HCT116 (cell line): ENCODE results near the gene ZEB2. TPM values are rescaled to one million over a fixed set of nuclear protein-coding genes. Genes with fewer than 3 reads are reported as not detected.

Source experiments
- ATAC-seq: fragments of 200-7000 bp; cut with Tn5 transposase; 2 replicates; pipeline ENCODE4 v1.9.1; 2020; ENCODE audit warnings: mild to moderate bottlenecking, moderate library complexity
- BruUV-seq: library from RNA; stranded (reverse); fragments of 400-500 nt; replicated peaks from 2 replicates; lab custom pipeline; 2021; lab: Mats Ljungman, UMichigan
- CTCF ChIA-PET: fragments of 300-600 bp; sonication (Branson Sonifier 250); formaldehyde crosslinking; loops from one replicate; lab custom pipeline; 2021; ENCODE audit warnings: antibody characterized with exemption; lab: Charles Lee
- POLR2A ChIA-PET: fragments of 300-600, 350-600 bp; sonication (Branson Sonifier 250); formaldehyde crosslinking; loops from one replicate; lab custom pipeline; 2021; ENCODE audit warnings: antibody characterized with exemption; lab: Charles Lee
- RAD21 ChIA-PET, 2 experiments: fragments of 300-600 bp; sonication (Branson Sonifier 250); formaldehyde crosslinking; loops; one replicate each; lab custom pipeline; 2023; ENCODE audit warnings: low total read pairs in 2 of 2; ENCODE audit not compliant: uncharacterized antibody in 2 of 2, unreplicated experiment in 2 of 2, low non-redundant PET in 1 of 2; lab: Charles Lee
- DNase-seq: peaks from one replicate; pipeline ENCODE4 v3.0.0-alpha.2; 2010; ENCODE audit warnings: low read depth, low spot score
- H2AFZ ChIP-seq: fragments of 200-600 bp; shearing (Covaris generic), sonication (generic); 2 replicates; pipeline ENCODE4 v1.6.1; 2017; ENCODE audit warnings: low read depth, mixed run types, mixed read lengths, antibody characterized with exemption, low read length; ENCODE audit not compliant: poor library complexity, severe bottlenecking
- H3K27ac ChIP-seq: 2 replicates; pipeline ENCODE4 v1.5.1; 2012; ENCODE audit warnings: low read depth, low read length
- H3K27me3 ChIP-seq: fragments of 200-600 bp; sonication (generic); 2 replicates; pipeline ENCODE4 v1.6.1; 2016; ENCODE audit warnings: mixed run types, low read length, mixed read lengths; ENCODE audit not compliant: insufficient read depth
- H3K36me3 ChIP-seq, 2 experiments: fragments of 200-500 bp in 1 of 2; fragments of 200-600 bp in 1 of 2; sonication (Bioruptor generic) in 1 of 2; sonication (generic) in 1 of 2; 2 replicates each; pipeline versions ENCODE4 v1.5.1 to v1.6.1; 2014 to 2016; ENCODE audit warnings: low read length in 2 of 2, inconsistent platforms in 1 of 2, mixed read lengths in 1 of 2, mixed run types in 1 of 2; ENCODE audit not compliant: insufficient read depth in 2 of 2, control insufficient read depth in 1 of 2
- H3K4me1 ChIP-seq, 2 experiments: fragments of 200-600 bp in 1 of 2; sonication (generic) in 1 of 2; 2 replicates each; pipeline versions ENCODE4 v1.5.1 to v1.6.1; 2012 to 2017; ENCODE audit warnings: low read length in 2 of 2, inconsistent platforms in 1 of 2, mild to moderate bottlenecking in 1 of 2, mixed read lengths in 1 of 2, mixed run types in 1 of 2, moderate library complexity in 1 of 2; ENCODE audit not compliant: insufficient read depth in 2 of 2, control insufficient read depth in 1 of 2
- H3K4me2 ChIP-seq: fragments of 200-600 bp; sonication (generic); 2 replicates; pipeline ENCODE4 v1.6.1; 2017; ENCODE audit warnings: mixed run types, low read length, mixed read lengths
- H3K4me3 ChIP-seq, 2 experiments: fragments of 200-600 bp in 1 of 2; sonication (generic) in 1 of 2; replicated peaks in 1 of 2; 2 replicates each; pipeline ENCODE4 v1.5.1; 2011 to 2016; ENCODE audit warnings: low read length in 2 of 2, control low read depth in 1 of 2, low read depth in 1 of 2, mild to moderate bottlenecking in 1 of 2, mixed read lengths in 1 of 2, mixed run types in 1 of 2
- H3K79me2 ChIP-seq: fragments of 200-600 bp; sonication (generic); 2 replicates; pipeline ENCODE4 v1.6.1; 2017; ENCODE audit warnings: mild to moderate bottlenecking, mixed run types, low read length, moderate library complexity, mixed read lengths; ENCODE audit not compliant: insufficient read depth
- H3K9ac ChIP-seq: fragments of 200-600 bp; sonication (generic); 2 replicates; pipeline ENCODE4 v1.6.1; 2016; ENCODE audit warnings: low read length, mixed read lengths
- H3K9me2 ChIP-seq: fragments of 200-600 bp; sonication (generic), shearing (Covaris generic); 2 replicates; pipeline ENCODE4 v1.6.1; 2017; ENCODE audit warnings: mixed run types, mild to moderate bottlenecking, moderate library complexity; ENCODE audit not compliant: insufficient read depth
- H3K9me3 ChIP-seq, 2 experiments: fragments of 200-500 bp in 1 of 2; fragments of 200-600 bp in 1 of 2; sonication (Bioruptor generic) in 1 of 2; sonication (generic) in 1 of 2; 2 replicates each; pipeline ENCODE4 v1.6.1; 2014 to 2017; ENCODE audit warnings: low read length in 2 of 2, mixed read lengths in 2 of 2, inconsistent platforms in 1 of 2, low read depth in 1 of 2, mild to moderate bottlenecking in 1 of 2, mixed run types in 1 of 2, moderate library complexity in 1 of 2; ENCODE audit not compliant: control insufficient read depth in 1 of 2, insufficient read depth in 1 of 2
- H4K20me1 ChIP-seq: fragments of 200-600 bp; sonication (generic), shearing (Covaris generic); 2 replicates; pipeline ENCODE4 v1.6.1; 2017; ENCODE audit warnings: mixed run types, mild to moderate bottlenecking, moderate library complexity; ENCODE audit not compliant: insufficient read depth
- CBX3 ChIP-seq: IDR thresholded peaks from 2 replicates; pipeline ENCODE4 v1.6.1; 2012; ENCODE audit warnings: low read depth
- CEBPB ChIP-seq: IDR thresholded peaks from 2 replicates; pipeline ENCODE4 v1.6.1; 2012; ENCODE audit warnings: low read depth
- EGR1 ChIP-seq: IDR thresholded peaks from 2 replicates; pipeline ENCODE4 v1.6.1; 2012; ENCODE audit warnings: low read depth
- EZH2 ChIP-seq: fragments of 200-600 bp; sonication (generic); IDR thresholded peaks from 2 replicates; pipeline ENCODE4 v1.6.1; 2017; ENCODE audit warnings: antibody characterized with exemption, mixed run types
- FOSL1 ChIP-seq: IDR thresholded peaks from 2 replicates; pipeline ENCODE4 v1.6.1; 2012; ENCODE audit warnings: low read depth
- MAX ChIP-seq: IDR thresholded peaks from 2 replicates; pipeline ENCODE4 v1.6.1; 2012
- POLR2A ChIP-seq: IDR thresholded peaks from 2 replicates; pipeline ENCODE4 v1.7.0; 2011; ENCODE audit warnings: borderline replicate concordance; ENCODE audit not compliant: insufficient read depth, insufficient read length; ENCODE audit errors: extremely low read depth
- POLR2AphosphoS5 ChIP-seq: IDR thresholded peaks from 2 replicates; pipeline ENCODE4 v1.6.1; 2011; ENCODE audit warnings: mild to moderate bottlenecking, low read depth, low read length, moderate library complexity
- SIN3A ChIP-seq: IDR thresholded peaks from 2 replicates; pipeline ENCODE4 v1.6.1; 2012; ENCODE audit warnings: low read depth
- TCF7L2 ChIP-seq: IDR thresholded peaks from 2 replicates; pipeline ENCODE4 v1.7.0; 2011; ENCODE audit warnings: borderline replicate concordance, inconsistent platforms; ENCODE audit not compliant: insufficient read depth, insufficient read length; ENCODE audit errors: extremely low read depth
- YY1 ChIP-seq: IDR thresholded peaks from 2 replicates; pipeline ENCODE4 v1.6.1; 2011; ENCODE audit warnings: low read length, low read depth, moderate library complexity, mild to moderate bottlenecking; ENCODE audit not compliant: insufficient replicate concordance; ENCODE audit errors: extremely low read depth
- ZBTB33 ChIP-seq: IDR thresholded peaks from 2 replicates; pipeline ENCODE4 v1.6.1; 2011; ENCODE audit warnings: mild to moderate bottlenecking, low read length, moderate library complexity; ENCODE audit not compliant: insufficient replicate concordance; ENCODE audit errors: extremely low read depth
- ZFX ChIP-seq: fragments of 450-650 bp; IDR thresholded peaks from 2 replicates; pipeline ENCODE4 v1.6.1; 2017
- intact Hi-C: fragments of 100-400 bp; cut with micrococcal nuclease; formaldehyde crosslinking; loops from 2 replicates; pipeline ENCODE4 v1.10.0; 2022
- total RNA-seq: library from RNA; stranded (reverse); gene quantifications from one replicate; pipeline ENCODE4 v1.2.1, GENCODE V29; 2021; ENCODE audit not compliant: unreplicated experiment
- TF ChIP-seq, protein P1 (sequence below), 3 experiments: fragments of 200-600 bp in 1 of 3; sonication (generic) in 1 of 3; IDR thresholded peaks in 2 of 3; conservative IDR thresholded peaks in 1 of 3; 2 replicates each; pipeline ENCODE4 v1.5.1; 2012 to 2017; ENCODE audit warnings: low read depth in 2 of 3, low read length in 2 of 3, antibody characterized with exemption in 1 of 3, borderline replicate concordance in 1 of 3, control low read depth in 1 of 3, mild to moderate bottlenecking in 1 of 3, mixed read lengths in 1 of 3, mixed run types in 1 of 3, moderate library complexity in 1 of 3; ENCODE audit not compliant: insufficient read depth in 1 of 3

The ZEB2 gene
- total RNA-seq, 1 experiment from 2014 or later, result 0.81 TPM

GRCh38 chr2:144354953-144355352 is 165.0 kb downstream of the ZEB2 start (continued):
- TF ChIP-seq YY1, result no peak
- TF ChIP-seq ZFX, result no peak
- no peak for TF ChIP-seq FOSL1
- no peak for TF ChIP-seq CBX3
- no peak for TF ChIP-seq POLR2A
- no peak for TF ChIP-seq SIN3A

- Histone ChIP-seq H3K4me2 (no peak overlapping the region), H3K79me2 (no peaks in the 10 kb centered on the region), H2AFZ (no peak overlapping the region), H3K27me3 (no peaks in the 10 kb centered on the region)
- ChIA-PET RAD21 (no interaction called here), CTCF (no interaction called here)
- ATAC-seq (no peak), DNase-seq (no peak)
- TF ChIP-seq EGR1 (no peak), SIN3A (no peak), MAX (no peak), CEBPB (no peak), TCF7L2 (no peak), POLR2AphosphoS5 (no peak), POLR2A (no peak), EZH2 (no peak), ZBTB33 (no peak)
- TF ChIP-seq, protein P1, sequence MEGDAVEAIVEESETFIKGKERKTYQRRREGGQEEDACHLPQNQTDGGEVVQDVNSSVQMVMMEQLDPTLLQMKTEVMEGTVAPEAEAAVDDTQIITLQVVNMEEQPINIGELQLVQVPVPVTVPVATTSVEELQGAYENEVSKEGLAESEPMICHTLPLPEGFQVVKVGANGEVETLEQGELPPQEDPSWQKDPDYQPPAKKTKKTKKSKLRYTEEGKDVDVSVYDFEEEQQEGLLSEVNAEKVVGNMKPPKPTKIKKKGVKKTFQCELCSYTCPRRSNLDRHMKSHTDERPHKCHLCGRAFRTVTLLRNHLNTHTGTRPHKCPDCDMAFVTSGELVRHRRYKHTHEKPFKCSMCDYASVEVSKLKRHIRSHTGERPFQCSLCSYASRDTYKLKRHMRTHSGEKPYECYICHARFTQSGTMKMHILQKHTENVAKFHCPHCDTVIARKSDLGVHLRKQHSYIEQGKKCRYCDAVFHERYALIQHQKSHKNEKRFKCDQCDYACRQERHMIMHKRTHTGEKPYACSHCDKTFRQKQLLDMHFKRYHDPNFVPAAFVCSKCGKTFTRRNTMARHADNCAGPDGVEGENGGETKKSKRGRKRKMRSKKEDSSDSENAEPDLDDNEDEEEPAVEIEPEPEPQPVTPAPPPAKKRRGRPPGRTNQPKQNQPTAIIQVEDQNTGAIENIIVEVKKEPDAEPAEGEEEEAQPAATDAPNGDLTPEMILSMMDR (IDR thresholded peaks at IDR 0.05 in 2 of 3, conservative IDR thresholded peaks at IDR 0.05 in 1 of 3; ENCODE audit: borderline replicate concordance in 1 of 3, insufficient read depth in 1 of 3, low read depth in 2 of 3, low read length in 2 of 3), result no peak
- TF ChIP-seq, all 23 proteins: peak for 0
- intact Hi-C loops, result no loop called here
- POLR2A ChIA-PET, result no interaction called here
- BruUV-seq, result no TSS peak
- no peaks in the 10 kb centered on the region for H3K36me3 ChIP-seq
- no peak overlapping the region for H3K27ac ChIP-seq
- H3K9me3 ChIP-seq, result no peaks in the 10 kb centered on the region
- H3K9ac ChIP-seq, result no peak overlapping the region
- H4K20me1 ChIP-seq, result no peaks in the 10 kb centered on the region
- H3K9me2 ChIP-seq, result no peaks in the 10 kb centered on the region
- H3K4me1 ChIP-seq, result peaks cover 2 to 4% of the 10 kb centered on the region in 2 experiments; a peak in 1 of 4 replicates
- H3K4me3 ChIP-seq, result no peak overlapping the region
Observed at GRCh38 chr2:144351687-144352086, 168.2 kb downstream of the ZEB2 start.
